GM23338 (cell line): ENCODE measurements around the gene RALY. TPM values are rescaled to one million over a fixed set of nuclear protein-coding genes. Genes with fewer than 3 reads are reported as not detected.

Experiments
- ATAC-seq: fragments of 200-7000 bp; cut with Tn5 transposase; 3 replicates; pipeline ENCODE4 v1.9.1; 2020
- DNase-seq: peaks from one replicate; pipeline ENCODE4 v3.0.0-alpha.2; 2015; ENCODE audit warnings: low spot score
- H2AFZ ChIP-seq: fragments of 200-600 bp; sonication (generic); 2 replicates; pipeline ENCODE4 v1.8.0; 2016; ENCODE audit warnings: antibody characterized with exemption, mild to moderate bottlenecking, moderate library complexity
- H3F3A ChIP-seq: fragments of 200-600 bp; sonication (generic); replicated peaks from 2 replicates; pipeline ENCODE4 v1.8.0; 2017; ENCODE audit warnings: antibody characterized with exemption, mixed run types, low read depth
- H3K27ac ChIP-seq: fragments of 200-600 bp; sonication (generic); 2 replicates; pipeline ENCODE4 v1.6.1; 2016; ENCODE audit warnings: low read depth
- H3K27me3 ChIP-seq: fragments of 200-600 bp; sonication (generic); 2 replicates; pipeline ENCODE4 v1.8.0; 2016; ENCODE audit warnings: mild to moderate bottlenecking, mixed run types, moderate library complexity; ENCODE audit not compliant: insufficient read depth
- H3K36me3 ChIP-seq: fragments of 200-600 bp; sonication (generic); 2 replicates; pipeline ENCODE4 v1.8.0; 2016; ENCODE audit warnings: mild to moderate bottlenecking; ENCODE audit not compliant: insufficient read depth
- H3K4me1 ChIP-seq: fragments of 200-600 bp; sonication (generic); 2 replicates; pipeline ENCODE4 v1.8.0; 2016; ENCODE audit warnings: mild to moderate bottlenecking, moderate library complexity; ENCODE audit not compliant: insufficient read depth
- H3K4me2 ChIP-seq: fragments of 200-600 bp; sonication (generic); 2 replicates; pipeline ENCODE4 v1.7.1; 2017; ENCODE audit warnings: mixed run types
- H3K4me3 ChIP-seq: fragments of 200-600 bp; sonication (generic); 2 replicates; pipeline ENCODE4 v1.6.1; 2016; ENCODE audit warnings: mixed run types
- H3K79me2 ChIP-seq: fragments of 200-600 bp; sonication (generic); replicated peaks from 2 replicates; pipeline ENCODE4 v1.8.0; 2017; ENCODE audit warnings: mild to moderate bottlenecking; ENCODE audit not compliant: insufficient read depth
- H3K9me2 ChIP-seq: fragments of 200-600 bp; sonication (generic); 2 replicates; pipeline ENCODE4 v1.8.0; 2017; ENCODE audit not compliant: insufficient read depth
- H4K20me1 ChIP-seq: fragments of 200-600 bp; sonication (generic); replicated peaks from 2 replicates; pipeline ENCODE4 v1.8.0; 2017; ENCODE audit warnings: mild to moderate bottlenecking; ENCODE audit not compliant: insufficient read depth
- H3K27ac Mint-ChIP-seq: 2 replicates; pipeline ENCODE4 v1.8.0; 2020; ENCODE audit warnings: inconsistent platforms, mild to moderate bottlenecking, moderate library complexity, mixed read lengths
- H3K27me3 Mint-ChIP-seq: 3 replicates; pipeline ENCODE4 v1.8.0; 2022; ENCODE audit warnings: low read depth, mild to moderate bottlenecking, moderate library complexity, mixed read lengths, inconsistent platforms; ENCODE audit not compliant: insufficient read depth, poor library complexity
- H3K36me3 Mint-ChIP-seq: 3 replicates; pipeline ENCODE4 v1.8.0; 2021; ENCODE audit warnings: low read depth, mild to moderate bottlenecking, inconsistent platforms, moderate library complexity, mixed read lengths
- H3K4me1 Mint-ChIP-seq: 3 replicates; pipeline ENCODE4 v1.8.0; 2020; ENCODE audit warnings: mild to moderate bottlenecking, inconsistent platforms, mixed read lengths
- H3K4me3 Mint-ChIP-seq: 3 replicates; pipeline ENCODE4 v1.8.0; 2021; ENCODE audit warnings: moderate library complexity, mild to moderate bottlenecking, inconsistent platforms, mixed read lengths
- H3K9me3 Mint-ChIP-seq: 3 replicates; pipeline ENCODE4 v1.8.0; 2020; ENCODE audit warnings: moderate library complexity, mild to moderate bottlenecking, inconsistent platforms, mixed read lengths
- CREB1 ChIP-seq: fragments of 250-450 bp; sonication (Bioruptor Pico); IDR thresholded peaks from 2 replicates; pipeline ENCODE4 v1.5.0; 2020; ENCODE audit warnings: low read depth, mild to moderate bottlenecking, moderate library complexity
- ETS1 ChIP-seq: IDR thresholded peaks from 2 replicates; pipeline ENCODE4 v1.6.1; 2016; ENCODE audit warnings: antibody characterized with exemption
- NANOG ChIP-seq: IDR thresholded peaks from 2 replicates; pipeline ENCODE4 v1.6.1; 2016; ENCODE audit warnings: antibody characterized with exemption, borderline replicate concordance
- POLR2AphosphoS5 ChIP-seq: IDR thresholded peaks from 2 replicates; pipeline ENCODE4 v1.6.1; 2016; ENCODE audit warnings: antibody characterized with exemption, low read depth
- ZNF114 ChIP-seq: fragments of 250-450 bp; sonication (Bioruptor Pico); IDR thresholded peaks from 2 replicates; pipeline ENCODE4 v1.5.0; 2020; ENCODE audit warnings: mild to moderate bottlenecking, moderate library complexity
- ZNF331 ChIP-seq: fragments of 250-450 bp; sonication (Bioruptor Pico); IDR thresholded peaks from 2 replicates; pipeline ENCODE4 v1.5.0; 2020; ENCODE audit warnings: low read depth, mild to moderate bottlenecking, moderate library complexity
- polyA plus RNA-seq: library from polyadenylated mRNA; unstranded; fragments of >200 nt; fragmentation: Nextera tagmentation; extraction: Ambion mirVana; gene quantifications from 2 replicates; pipeline ENCODE4 v1.2.1, GENCODE V29; 2016
- total RNA-seq: library from RNA; depleted of rRNA; stranded (reverse); fragments of >200 nt; shearing (Covaris generic); gene quantifications from 2 replicates; pipeline ENCODE4 v1.2.3, GENCODE V29; 2014
- TF ChIP-seq, protein P1 (sequence below): fragments of 250-450 bp; sonication (Bioruptor Pico); IDR thresholded peaks from 2 replicates; pipeline ENCODE4 v1.5.0; 2020; ENCODE audit warnings: mild to moderate bottlenecking, moderate library complexity
- TF ChIP-seq, protein P2 (sequence below): IDR thresholded peaks from one replicate; pipeline ENCODE4 v1.6.1; 2018; ENCODE audit warnings: antibody characterized with exemption; ENCODE audit not compliant: unreplicated experiment

RALY gene
- total and polyA plus RNA-seq, 2 experiments from 2014 or later, result 144 to 167 TPM

GRCh38 chr20:34088305-34089174, 94.8 kb downstream of the RALY start:
- H3K27ac ChIP-seq, result 0 out of 2 replicates have a peak overlapping the region, but pooled peaks have one; percentile 60
- Mint-ChIP-seq H3K36me3 (peaks cover 65% of the 10 kb centered on the region), H3K27ac (0 out of 2 replicates have a peak overlapping the region, but pooled peaks have one; percentile 7), H3K4me1 (no peaks in the 10 kb centered on the region), H3K4me3 (no peak overlapping the region), H3K27me3 (peaks cover 15% of the 10 kb centered on the region), H3K9me3 (no peaks in the 10 kb centered on the region; the same call in 2 of the 3 replicates)
- H3K79me2 ChIP-seq, result no peaks in the 10 kb centered on the region
- H4K20me1 ChIP-seq, result peaks cover 25% of the 10 kb centered on the region
- TF ChIP-seq POLR2AphosphoS5 (peak; percentile 20; the same call in 1 of the 2 replicates), NANOG (no peak)
- no peak overlapping the region for H3K4me3 ChIP-seq
- H3F3A ChIP-seq, result peaks cover 36% of the 10 kb centered on the region
- DNase-seq, result no peak
- no peaks in the 10 kb centered on the region for H3K27me3 ChIP-seq
- no peak overlapping the region for H3K4me2 ChIP-seq
- ATAC-seq, result no peak
- H2AFZ ChIP-seq, result no peak overlapping the region
- H3K36me3 ChIP-seq, result peaks cover 38% of the 10 kb centered on the region
- no peaks in the 10 kb centered on the region for H3K4me1 ChIP-seq
- no peaks in the 10 kb centered on the region for H3K9me2 ChIP-seq

GRCh38 chr20:34089175-34089479, 95.4 kb downstream of the RALY start:
- H3K9me2 ChIP-seq, result no peaks in the 10 kb centered on the region
- no peak overlapping the region for H2AFZ ChIP-seq
- no peak overlapping the region for H3K27ac Mint-ChIP-seq
- no peak overlapping the region for H3K4me2 ChIP-seq
- H3K27me3 ChIP-seq, result no peaks in the 10 kb centered on the region
- peaks cover 71% of the 10 kb centered on the region for H3K36me3 Mint-ChIP-seq
- H3K36me3 ChIP-seq, result peaks cover 44% of the 10 kb centered on the region
- H3K79me2 ChIP-seq, result no peaks in the 10 kb centered on the region
- H3K27me3 Mint-ChIP-seq, result peaks cover 15% of the 10 kb centered on the region
- H4K20me1 ChIP-seq, result peaks cover 28% of the 10 kb centered on the region
- H3K4me1 ChIP-seq, result no peaks in the 10 kb centered on the region
- no peak for DNase-seq
- no peaks in the 10 kb centered on the region for H3K4me1 Mint-ChIP-seq
- no peak for ATAC-seq
- H3K9me3 Mint-ChIP-seq, result no peaks in the 10 kb centered on the region; the same call in 2 of the 3 replicates
- 0 out of 2 replicates have a peak overlapping the region, but pooled peaks have one; percentile 1 for H3K27ac ChIP-seq
- no peak overlapping the region for H3K4me3 ChIP-seq
- H3K4me3 Mint-ChIP-seq, result no peak overlapping the region
- H3F3A ChIP-seq, result peaks cover 36% of the 10 kb centered on the region
- TF ChIP-seq, protein P1, sequence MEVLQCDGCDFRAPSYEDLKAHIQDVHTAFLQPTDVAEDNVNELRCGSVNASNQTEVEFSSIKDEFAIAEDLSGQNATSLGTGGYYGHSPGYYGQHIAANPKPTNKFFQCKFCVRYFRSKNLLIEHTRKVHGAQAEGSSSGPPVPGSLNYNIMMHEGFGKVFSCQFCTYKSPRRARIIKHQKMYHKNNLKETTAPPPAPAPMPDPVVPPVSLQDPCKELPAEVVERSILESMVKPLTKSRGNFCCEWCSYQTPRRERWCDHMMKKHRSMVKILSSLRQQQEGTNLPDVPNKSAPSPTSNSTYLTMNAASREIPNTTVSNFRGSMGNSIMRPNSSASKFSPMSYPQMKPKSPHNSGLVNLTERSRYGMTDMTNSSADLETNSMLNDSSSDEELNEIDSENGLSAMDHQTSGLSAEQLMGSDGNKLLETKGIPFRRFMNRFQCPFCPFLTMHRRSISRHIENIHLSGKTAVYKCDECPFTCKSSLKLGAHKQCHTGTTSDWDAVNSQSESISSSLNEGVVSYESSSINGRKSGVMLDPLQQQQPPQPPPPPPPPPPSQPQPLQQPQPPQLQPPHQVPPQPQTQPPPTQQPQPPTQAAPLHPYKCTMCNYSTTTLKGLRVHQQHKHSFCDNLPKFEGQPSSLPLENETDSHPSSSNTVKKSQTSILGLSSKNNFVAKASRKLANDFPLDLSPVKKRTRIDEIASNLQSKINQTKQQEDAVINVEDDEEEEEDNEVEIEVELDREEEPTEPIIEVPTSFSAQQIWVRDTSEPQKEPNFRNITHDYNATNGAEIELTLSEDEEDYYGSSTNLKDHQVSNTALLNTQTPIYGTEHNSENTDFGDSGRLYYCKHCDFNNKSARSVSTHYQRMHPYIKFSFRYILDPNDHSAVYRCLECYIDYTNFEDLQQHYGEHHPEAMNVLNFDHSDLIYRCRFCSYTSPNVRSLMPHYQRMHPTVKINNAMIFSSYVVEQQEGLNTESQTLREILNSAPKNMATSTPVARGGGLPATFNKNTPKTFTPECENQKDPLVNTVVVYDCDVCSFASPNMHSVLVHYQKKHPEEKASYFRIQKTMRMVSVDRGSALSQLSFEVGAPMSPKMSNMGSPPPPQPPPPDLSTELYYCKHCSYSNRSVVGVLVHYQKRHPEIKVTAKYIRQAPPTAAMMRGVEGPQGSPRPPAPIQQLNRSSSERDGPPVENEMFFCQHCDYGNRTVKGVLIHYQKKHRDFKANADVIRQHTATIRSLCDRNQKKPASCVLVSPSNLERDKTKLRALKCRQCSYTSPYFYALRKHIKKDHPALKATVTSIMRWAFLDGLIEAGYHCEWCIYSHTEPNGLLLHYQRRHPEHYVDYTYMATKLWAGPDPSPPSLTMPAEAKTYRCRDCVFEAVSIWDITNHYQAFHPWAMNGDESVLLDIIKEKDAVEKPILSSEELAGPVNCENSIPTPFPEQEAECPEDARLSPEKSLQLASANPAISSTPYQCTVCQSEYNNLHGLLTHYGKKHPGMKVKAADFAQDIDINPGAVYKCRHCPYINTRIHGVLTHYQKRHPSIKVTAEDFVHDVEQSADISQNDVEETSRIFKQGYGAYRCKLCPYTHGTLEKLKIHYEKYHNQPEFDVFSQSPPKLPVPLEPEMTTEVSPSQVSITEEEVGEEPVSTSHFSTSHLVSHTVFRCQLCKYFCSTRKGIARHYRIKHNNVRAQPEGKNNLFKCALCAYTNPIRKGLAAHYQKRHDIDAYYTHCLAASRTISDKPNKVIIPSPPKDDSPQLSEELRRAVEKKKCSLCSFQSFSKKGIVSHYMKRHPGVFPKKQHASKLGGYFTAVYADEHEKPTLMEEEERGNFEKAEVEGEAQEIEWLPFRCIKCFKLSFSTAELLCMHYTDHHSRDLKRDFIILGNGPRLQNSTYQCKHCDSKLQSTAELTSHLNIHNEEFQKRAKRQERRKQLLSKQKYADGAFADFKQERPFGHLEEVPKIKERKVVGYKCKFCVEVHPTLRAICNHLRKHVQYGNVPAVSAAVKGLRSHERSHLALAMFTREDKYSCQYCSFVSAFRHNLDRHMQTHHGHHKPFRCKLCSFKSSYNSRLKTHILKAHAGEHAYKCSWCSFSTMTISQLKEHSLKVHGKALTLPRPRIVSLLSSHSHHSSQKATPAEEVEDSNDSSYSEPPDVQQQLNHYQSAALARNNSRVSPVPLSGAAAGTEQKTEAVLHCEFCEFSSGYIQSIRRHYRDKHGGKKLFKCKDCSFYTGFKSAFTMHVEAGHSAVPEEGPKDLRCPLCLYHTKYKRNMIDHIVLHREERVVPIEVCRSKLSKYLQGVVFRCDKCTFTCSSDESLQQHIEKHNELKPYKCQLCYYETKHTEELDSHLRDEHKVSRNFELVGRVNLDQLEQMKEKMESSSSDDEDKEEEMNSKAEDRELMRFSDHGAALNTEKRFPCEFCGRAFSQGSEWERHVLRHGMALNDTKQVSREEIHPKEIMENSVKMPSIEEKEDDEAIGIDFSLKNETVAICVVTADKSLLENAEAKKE (CRISPR knock-in tag), result no peak
- TF ChIP-seq ZNF331 (CRISPR knock-in tag), result no peak
- no peak for TF ChIP-seq NANOG
- no peak for TF ChIP-seq ETS1
- no peak for TF ChIP-seq ZNF114 (CRISPR knock-in tag)
- TF ChIP-seq, protein P2, sequence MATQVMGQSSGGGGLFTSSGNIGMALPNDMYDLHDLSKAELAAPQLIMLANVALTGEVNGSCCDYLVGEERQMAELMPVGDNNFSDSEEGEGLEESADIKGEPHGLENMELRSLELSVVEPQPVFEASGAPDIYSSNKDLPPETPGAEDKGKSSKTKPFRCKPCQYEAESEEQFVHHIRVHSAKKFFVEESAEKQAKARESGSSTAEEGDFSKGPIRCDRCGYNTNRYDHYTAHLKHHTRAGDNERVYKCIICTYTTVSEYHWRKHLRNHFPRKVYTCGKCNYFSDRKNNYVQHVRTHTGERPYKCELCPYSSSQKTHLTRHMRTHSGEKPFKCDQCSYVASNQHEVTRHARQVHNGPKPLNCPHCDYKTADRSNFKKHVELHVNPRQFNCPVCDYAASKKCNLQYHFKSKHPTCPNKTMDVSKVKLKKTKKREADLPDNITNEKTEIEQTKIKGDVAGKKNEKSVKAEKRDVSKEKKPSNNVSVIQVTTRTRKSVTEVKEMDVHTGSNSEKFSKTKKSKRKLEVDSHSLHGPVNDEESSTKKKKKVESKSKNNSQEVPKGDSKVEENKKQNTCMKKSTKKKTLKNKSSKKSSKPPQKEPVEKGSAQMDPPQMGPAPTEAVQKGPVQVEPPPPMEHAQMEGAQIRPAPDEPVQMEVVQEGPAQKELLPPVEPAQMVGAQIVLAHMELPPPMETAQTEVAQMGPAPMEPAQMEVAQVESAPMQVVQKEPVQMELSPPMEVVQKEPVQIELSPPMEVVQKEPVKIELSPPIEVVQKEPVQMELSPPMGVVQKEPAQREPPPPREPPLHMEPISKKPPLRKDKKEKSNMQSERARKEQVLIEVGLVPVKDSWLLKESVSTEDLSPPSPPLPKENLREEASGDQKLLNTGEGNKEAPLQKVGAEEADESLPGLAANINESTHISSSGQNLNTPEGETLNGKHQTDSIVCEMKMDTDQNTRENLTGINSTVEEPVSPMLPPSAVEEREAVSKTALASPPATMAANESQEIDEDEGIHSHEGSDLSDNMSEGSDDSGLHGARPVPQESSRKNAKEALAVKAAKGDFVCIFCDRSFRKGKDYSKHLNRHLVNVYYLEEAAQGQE, result no peak
- TF ChIP-seq CREB1 (CRISPR knock-in tag), result no peak
